Mucosa of rectum (tissue), 2 donors: ENCODE data around the gene LARP4B.

Experiments
- H3K27ac ChIP-seq, 2 donors: one replicate each; pipeline ENCODE4 v1.7.0; 2013; ENCODE audit warnings: inconsistent platforms in 2 of 2, low read depth in 2 of 2, low read length in 2 of 2
- H3K27me3 ChIP-seq, 2 donors: one replicate each; pipeline ENCODE4 v1.7.0; 2013; ENCODE audit warnings: low read length in 2 of 2; ENCODE audit not compliant: control insufficient read depth in 2 of 2, insufficient read depth in 2 of 2
- H3K36me3 ChIP-seq, 2 donors: one replicate each; pipeline ENCODE4 v1.7.0; 2013; ENCODE audit warnings: low read length in 2 of 2; ENCODE audit not compliant: control insufficient read depth in 2 of 2, insufficient read depth in 2 of 2
- H3K4me1 ChIP-seq, 2 donors: one replicate each; pipeline ENCODE4 v1.7.0; 2013; ENCODE audit warnings: low read length in 2 of 2, mild to moderate bottlenecking in 1 of 2; ENCODE audit not compliant: control insufficient read depth in 2 of 2, insufficient read depth in 2 of 2
- H3K4me3 ChIP-seq, 2 donors: one replicate each; pipeline ENCODE4 v1.7.0; 2013; ENCODE audit warnings: low read length in 2 of 2
- H3K9ac ChIP-seq, 2 donors: one replicate each; pipeline ENCODE4 v1.7.0; 2013; ENCODE audit warnings: low read length in 2 of 2, low read depth in 1 of 2, mild to moderate bottlenecking in 1 of 2
- H3K9me3 ChIP-seq, 2 donors: one replicate each; pipeline ENCODE4 v1.7.0; 2013; ENCODE audit warnings: low read length in 2 of 2; ENCODE audit not compliant: control insufficient read depth in 2 of 2
- donor health status: healthy.
- donor health status: Normal muscosa, but diverticular disease.

LARP4B gene

DNA sequence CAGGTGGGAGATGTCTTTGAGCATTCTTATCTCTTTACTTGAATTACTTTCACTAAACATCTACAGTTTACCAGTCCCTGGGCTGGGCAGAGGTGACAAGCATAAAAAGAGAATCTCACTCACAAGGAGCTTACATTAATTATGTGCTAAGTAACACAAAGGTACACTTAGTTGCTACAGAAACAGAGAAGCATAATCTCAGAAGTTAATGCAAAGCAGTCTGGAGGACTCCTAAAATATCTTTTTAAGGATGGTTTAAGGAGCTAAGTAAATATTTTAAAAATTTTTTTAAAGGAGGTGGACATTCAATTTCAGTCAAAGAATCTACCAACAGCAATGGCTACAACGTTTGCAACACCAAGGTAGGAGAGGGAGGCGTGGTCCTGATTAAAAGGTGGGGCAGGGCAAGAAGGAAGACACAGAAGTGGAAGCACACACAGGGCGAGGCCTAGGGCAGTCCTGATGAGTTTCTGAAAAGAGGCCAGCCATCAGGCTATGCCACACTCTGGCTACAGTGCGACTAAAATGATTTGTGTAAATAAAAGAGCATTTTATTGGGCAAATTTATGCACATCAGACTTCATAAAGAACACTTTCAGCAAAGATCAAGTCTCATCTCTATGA is 5.3 kb downstream of the LARP4B start:
- no peak overlapping the region for H3K4me3 ChIP-seq
- H3K4me1 ChIP-seq, result peaks cover 26 to 30% of the 10 kb centered on the region in 2 donors
- no peak overlapping the region for H3K27ac ChIP-seq

DNA sequence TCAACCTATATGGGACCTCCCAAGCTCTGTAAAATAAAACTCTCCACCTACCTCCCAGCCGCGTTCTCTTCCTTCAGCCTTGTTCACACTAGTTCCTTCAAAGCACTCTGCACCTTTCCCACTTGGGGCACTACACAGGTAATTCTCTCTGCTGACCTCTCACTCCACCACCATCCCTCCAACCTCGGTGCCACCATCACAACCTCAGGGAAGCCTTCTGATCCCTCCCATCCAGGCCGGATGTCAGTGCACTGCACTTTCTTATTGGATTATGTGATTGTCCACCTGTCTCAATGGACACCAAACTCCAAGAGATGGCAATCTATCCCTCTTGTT is 7.0 kb downstream of the LARP4B start:
- no peak overlapping the region for H3K9ac ChIP-seq
- peaks cover 20 to 25% of the 10 kb centered on the region in 2 donors for H3K4me1 ChIP-seq
- H3K27me3 ChIP-seq, result no peaks in the 10 kb centered on the region
- peaks cover 4 to 7% of the 10 kb centered on the region in 2 donors for H3K36me3 ChIP-seq
- no peaks in the 10 kb centered on the region for H3K9me3 ChIP-seq
- no peak overlapping the region for H3K27ac ChIP-seq
- H3K4me3 ChIP-seq, result no peak overlapping the region

More for the DNA sequence above, 5.3 kb downstream of the LARP4B start:
- Histone ChIP-seq H3K9ac (no peak overlapping the region), H3K36me3 (peaks cover 4 to 7% of the 10 kb centered on the region in 2 donors), H3K9me3 (no peaks in the 10 kb centered on the region), H3K27me3 (no peaks in the 10 kb centered on the region)

DNA sequence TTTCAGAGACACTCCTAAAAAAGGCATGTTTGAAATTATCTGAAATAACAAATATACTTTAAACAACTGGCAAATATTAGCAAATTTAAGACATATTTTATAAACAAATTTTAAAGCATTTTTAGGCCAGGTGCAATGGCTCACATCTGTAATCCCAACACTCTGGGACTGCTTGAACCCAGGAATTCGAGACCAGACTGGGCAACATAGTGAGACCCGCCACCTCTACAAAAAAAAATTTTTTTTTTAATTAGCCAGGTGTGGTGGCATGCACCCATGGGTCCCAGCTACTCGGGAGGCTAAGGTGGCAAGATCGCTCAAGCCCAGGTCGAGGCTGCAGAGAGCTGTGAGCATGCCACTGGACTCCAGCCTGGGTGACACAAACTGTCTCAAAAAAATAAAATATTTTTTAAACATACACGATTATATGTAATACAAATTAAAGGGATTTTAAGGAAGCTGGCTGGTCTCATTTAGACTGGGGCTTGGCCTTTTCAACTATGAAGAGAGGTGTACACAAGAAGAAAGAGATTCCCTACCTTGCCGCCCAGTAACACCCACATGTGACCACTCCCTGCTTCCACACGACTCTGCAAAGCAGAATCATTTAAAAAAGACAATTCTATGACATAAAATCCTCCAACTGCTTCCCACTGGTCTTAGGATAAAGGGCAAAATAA is 7.5 kb downstream of the LARP4B start:
- H3K4me1 ChIP-seq, result peaks cover 16 to 21% of the 10 kb centered on the region in 2 donors

DNA sequence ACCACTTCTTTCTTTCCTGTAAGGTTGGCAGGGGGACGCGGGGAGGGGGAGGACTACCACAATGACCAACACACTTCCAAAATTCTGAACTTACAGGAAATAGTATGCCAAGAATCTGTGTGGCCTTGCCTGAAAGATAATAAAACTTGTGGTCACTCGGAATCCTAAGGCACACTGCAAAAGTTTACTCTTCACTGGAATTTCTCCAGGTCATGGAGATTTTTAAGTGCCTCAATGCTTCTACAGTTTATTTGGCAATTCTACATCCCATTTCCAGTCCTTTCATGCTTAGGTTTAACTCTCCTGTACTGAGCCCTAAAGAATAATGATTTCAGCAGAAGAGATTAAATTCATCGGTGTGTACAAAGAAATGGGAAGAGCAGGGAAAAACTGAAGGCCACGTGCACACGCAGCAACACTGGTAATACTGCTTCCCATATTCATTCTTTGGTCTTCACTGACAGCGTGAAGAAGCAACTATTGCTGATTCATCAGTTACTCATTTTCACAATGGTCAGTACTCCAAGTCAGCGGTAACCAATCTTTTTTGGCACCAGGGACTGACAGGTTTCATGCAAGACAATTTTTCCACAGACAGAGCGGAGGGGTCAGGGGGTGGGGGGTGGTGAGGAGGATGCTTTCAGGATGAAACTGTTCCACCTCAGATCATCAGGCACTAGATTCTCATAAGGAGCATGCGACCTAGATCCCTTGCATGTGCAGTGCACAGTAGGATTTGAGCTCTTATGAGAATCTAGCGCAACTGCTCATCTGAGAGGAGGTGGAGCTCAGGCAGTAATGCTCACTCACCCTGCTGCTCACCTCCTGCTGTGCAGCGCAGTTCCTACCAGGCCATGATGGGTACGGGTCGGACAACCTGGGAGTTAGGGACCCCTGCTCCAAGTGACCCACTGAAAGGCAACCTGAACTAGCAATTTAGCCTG is 9.8 kb downstream of the LARP4B start:
- Histone ChIP-seq H3K4me3 (no peak overlapping the region), H3K9me3 (no peaks in the 10 kb centered on the region), H3K9ac (no peak overlapping the region), H3K27ac (no peak overlapping the region), H3K27me3 (no peaks in the 10 kb centered on the region), H3K36me3 (peaks cover 6 to 7% of the 10 kb centered on the region in 2 donors), H3K4me1 (peaks cover 22 to 28% of the 10 kb centered on the region in 2 donors)

More for the DNA sequence above, 7.5 kb downstream of the LARP4B start:
- Histone ChIP-seq H3K9ac (no peak overlapping the region), H3K9me3 (no peaks in the 10 kb centered on the region), H3K27ac (no peak overlapping the region), H3K36me3 (peaks cover 6 to 7% of the 10 kb centered on the region in 2 donors), H3K27me3 (no peaks in the 10 kb centered on the region), H3K4me3 (no peak overlapping the region)

DNA sequence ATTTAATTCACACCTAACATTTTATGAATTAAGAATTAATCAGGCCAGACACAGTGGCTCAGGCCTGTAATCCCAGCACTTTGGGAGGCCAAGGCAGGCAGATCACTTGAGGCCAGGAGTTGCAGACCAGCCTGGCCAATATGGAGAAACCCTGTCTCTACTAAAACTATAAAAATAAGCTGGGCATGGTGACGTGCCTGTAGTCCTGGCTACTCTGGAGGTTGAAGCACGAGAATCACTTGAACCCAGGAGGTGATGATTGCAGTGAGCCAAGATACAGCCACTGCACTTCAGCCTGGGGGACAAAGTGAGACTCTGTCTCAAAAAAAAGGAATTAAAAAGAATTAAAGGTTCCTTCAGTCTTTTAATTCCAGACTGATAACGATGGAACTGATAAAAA is 11.1 kb downstream of the LARP4B start:
- H3K4me3 ChIP-seq, result no peak overlapping the region
- H3K4me1 ChIP-seq, result peaks cover 21% of the 10 kb centered on the region in 2 donors
- H3K9ac ChIP-seq, result no peak overlapping the region
- H3K9me3 ChIP-seq, result no peaks in the 10 kb centered on the region
- H3K27ac ChIP-seq, result no peak overlapping the region
- peaks cover 6 to 7% of the 10 kb centered on the region in 2 donors for H3K36me3 ChIP-seq
- no peaks in the 10 kb centered on the region for H3K27me3 ChIP-seq

DNA sequence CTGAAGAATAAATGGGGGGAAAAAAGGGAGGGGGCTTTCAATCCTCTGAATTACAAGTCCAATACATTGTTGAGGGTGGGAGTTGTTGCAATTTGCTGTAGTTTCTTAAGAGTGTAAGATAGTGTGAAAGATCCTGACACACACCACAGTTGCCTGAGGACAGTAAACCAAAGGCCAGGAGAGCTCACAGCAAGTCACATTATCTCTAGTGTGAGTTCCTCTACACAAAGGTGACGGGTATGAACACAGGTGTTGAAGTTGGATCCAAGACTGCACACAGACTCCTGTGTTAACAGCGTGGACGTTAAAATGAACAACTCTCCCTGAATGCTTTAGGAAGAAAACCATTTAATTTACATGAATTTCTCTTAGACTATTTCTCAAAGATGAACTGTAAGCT is 12.0 kb downstream of the LARP4B start:
- peaks cover 18 to 20% of the 10 kb centered on the region in 2 donors for H3K4me1 ChIP-seq
- no peak overlapping the region for H3K27ac ChIP-seq
- H3K4me3 ChIP-seq, result no peak overlapping the region
- H3K9ac ChIP-seq, result no peak overlapping the region
- H3K9me3 ChIP-seq, result no peaks in the 10 kb centered on the region
- no peaks in the 10 kb centered on the region for H3K27me3 ChIP-seq
- H3K36me3 ChIP-seq, result peaks cover under 1 to 6% of the 10 kb centered on the region in 2 donors

DNA sequence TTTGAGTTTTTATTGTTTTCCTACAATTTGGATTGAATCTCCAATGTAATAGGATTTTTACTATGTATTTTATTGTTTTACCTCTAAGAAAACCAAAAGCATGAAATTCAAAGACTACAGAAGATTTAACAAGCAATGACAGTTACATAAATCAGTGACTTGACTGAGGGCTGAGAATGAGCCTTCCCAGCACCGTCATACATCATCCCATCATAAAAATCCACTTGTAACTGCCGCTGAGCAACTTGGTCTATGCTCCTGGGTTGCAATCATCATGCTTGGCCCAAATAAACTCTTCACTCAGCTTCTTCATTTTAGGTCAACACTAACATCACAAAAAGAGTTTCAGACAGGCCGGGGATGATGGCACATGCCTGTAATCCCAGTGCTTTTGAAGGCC is 13.5 kb downstream of the LARP4B start:
- no peaks in the 10 kb centered on the region for H3K9me3 ChIP-seq
- no peaks in the 10 kb centered on the region for H3K27me3 ChIP-seq
- H3K9ac ChIP-seq, result no peak overlapping the region
- H3K4me1 ChIP-seq, result peaks cover 14% of the 10 kb centered on the region in 2 donors
- no peak overlapping the region for H3K27ac ChIP-seq
- H3K4me3 ChIP-seq, result no peak overlapping the region
- H3K36me3 ChIP-seq, result peaks cover 0 to 6% of the 10 kb centered on the region in 2 donors

DNA sequence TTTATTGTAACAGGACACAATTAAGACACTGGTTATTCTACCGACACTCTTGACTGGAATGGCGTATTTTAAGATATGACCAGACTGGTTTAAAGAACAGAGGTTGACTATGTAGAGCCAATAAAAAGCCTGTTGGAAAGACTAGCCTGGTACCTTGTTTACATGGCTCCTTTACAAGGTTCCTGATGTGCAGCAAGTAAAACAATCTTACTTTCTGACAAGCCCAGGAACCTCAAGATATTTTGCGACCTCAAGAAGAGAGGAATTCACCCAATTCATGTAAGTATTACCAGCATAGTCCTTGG is 14.1 kb downstream of the LARP4B start:
- Histone ChIP-seq H3K27ac (peak overlapping the region in 1 of 2 donors; percentile 29), H3K9ac (no peak overlapping the region), H3K36me3 (peaks cover 0 to 6% of the 10 kb centered on the region in 2 donors), H3K4me1 (peaks cover 14% of the 10 kb centered on the region in 2 donors), H3K9me3 (no peaks in the 10 kb centered on the region), H3K4me3 (no peak overlapping the region), H3K27me3 (no peaks in the 10 kb centered on the region)

DNA sequence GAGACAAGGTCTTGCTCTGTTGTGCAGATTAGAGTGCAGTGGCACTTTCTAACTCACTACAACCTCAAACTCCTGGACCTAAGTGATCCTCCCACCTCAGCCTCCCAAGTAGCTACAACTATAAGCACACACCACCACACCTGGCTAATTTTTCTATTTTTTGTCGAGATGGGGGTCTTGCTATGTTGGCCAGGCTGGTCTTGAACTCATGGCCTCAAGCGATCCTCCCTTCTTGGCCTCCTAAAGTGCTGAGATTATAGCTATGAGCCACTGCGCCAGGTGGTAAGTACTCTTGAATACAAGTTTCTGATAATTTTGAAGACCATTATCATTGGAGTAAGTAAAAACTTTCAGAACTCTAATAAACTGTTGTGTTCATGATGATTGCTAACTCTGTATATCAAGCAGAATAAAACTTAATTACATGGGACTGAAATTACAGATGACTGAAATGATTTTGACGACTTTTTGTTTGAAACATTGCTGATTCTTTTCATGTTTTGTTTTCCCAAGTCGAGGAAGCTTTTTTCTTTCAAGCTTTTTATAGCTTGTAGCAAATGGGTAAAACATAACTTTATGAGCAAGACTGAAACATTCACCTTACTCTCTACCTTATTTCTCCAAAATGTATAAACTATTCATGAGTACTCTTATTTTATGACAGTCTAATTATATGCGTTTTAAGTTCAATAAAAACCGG is 14.6 kb downstream of the LARP4B start:
- peak overlapping the region in 1 of 2 donors; percentile 29 for H3K27ac ChIP-seq
- H3K4me3 ChIP-seq, result no peak overlapping the region
- peaks cover 11 to 14% of the 10 kb centered on the region in 2 donors for H3K4me1 ChIP-seq
- no peaks in the 10 kb centered on the region for H3K9me3 ChIP-seq
- H3K27me3 ChIP-seq, result no peaks in the 10 kb centered on the region
- no peak overlapping the region for H3K9ac ChIP-seq
- peaks cover 1 to 6% of the 10 kb centered on the region in 2 donors for H3K36me3 ChIP-seq
